GM18907 (cell line): ENCODE data around the gene THPO.
A peak's percentile ranks its signal among the peaks of the same experiment; 100 is the strongest.

Experiments used
- ATAC-seq: cut with Tn5 transposase; IDR thresholded peaks from one replicate; pipeline ENCODE4 v1.9.1; 2021; ENCODE audit warnings: mild to moderate bottlenecking, moderate library complexity; ENCODE audit not compliant: unreplicated experiment

Gene THPO

GRCh38 chr3:184386047-184386806 is 8.2 kb upstream of the THPO start:
- ATAC-seq: no peak

- no peak for ATAC-seq
Measured at GRCh38 chr3:184384856-184385422, 6.9 kb upstream of the THPO start.

GRCh38 chr3:184384342-184384741 is 6.3 kb upstream of the THPO start:
- ATAC-seq: no peak

- ATAC-seq: no peak
Measured at GRCh38 chr3:184383033-184383740, 5.2 kb upstream of the THPO start.

GRCh38 chr3:184382326-184383032 is 4.5 kb upstream of the THPO start:
- ATAC-seq: no peak

GRCh38 chr3:184381261-184382224 is 3.5 kb upstream of the THPO start:
- no peak for ATAC-seq

- ATAC-seq: no peak
Measured at GRCh38 chr3:184380627-184381260, 2.7 kb upstream of the THPO start.

GRCh38 chr3:184380185-184380626 is 2.2 kb upstream of the THPO start:
- ATAC-seq: no peak

- no peak for ATAC-seq
Measured at GRCh38 chr3:184379358-184380184, 1.6 kb upstream of the THPO start, which contains the start of gene CHRD. TSS of gene CHRD (plus strand) at chr3:184380054. CDS start at chr3:184380319, 265 bp downstream.

- ATAC-seq: no peak
Measured at GRCh38 chr3:184378651-184379357, 797 bp upstream of the THPO start.

- no peak for ATAC-seq
Measured at GRCh38 chr3:184377374-184377773, 633 bp downstream of the THPO start.

GRCh38 chr3:184375747-184376461 is 2.1 kb downstream of the THPO start:
- ATAC-seq: no peak

GRCh38 chr3:184373422-184373821 is 4.6 kb downstream of the THPO start:
- ATAC-seq: no peak

- ATAC-seq: no peak
Measured at GRCh38 chr3:184372911-184373310, 5.1 kb downstream of the THPO start.

GRCh38 chr3:184372296-184372821 is 5.6 kb downstream of the THPO start:
- no peak for ATAC-seq

- ATAC-seq: peak; percentile 67
Measured at GRCh38 chr3:184371570-184372018, 6.4 kb downstream of the THPO start.

- no peak for ATAC-seq
Measured at GRCh38 chr3:184368586-184369183, 9.3 kb downstream of the THPO start.
